ENCODE measurements around the gene CGB7. TPM values are rescaled to one million over a fixed set of nuclear protein-coding genes. Genes with fewer than 3 reads are reported as not detected.

The CGB7 gene
- total RNA-seq, 1 donor from 2014 or later = 7.1 TPM

- Histone ChIP-seq H3K27ac (ENCODE audit: low read depth, low read length) (no peak overlapping the region), H2AFZ (ENCODE audit: low read depth, low read length) (no peak overlapping the region), H4K20me1 (ENCODE audit: insufficient read depth, low read length) (no peaks in the 10 kb centered on the region), H3K4me1 (ENCODE audit: insufficient read depth, low read length) (peaks cover 22% of the 10 kb centered on the region), H3K4me3 (ENCODE audit: insufficient read depth, low read depth, low read length) (no peak overlapping the region), H3K27me3 (ENCODE audit: insufficient read depth, low read length) (no peaks in the 10 kb centered on the region), H3K9ac (ENCODE audit: low read length) (no peak overlapping the region), H3K9me3 (ENCODE audit: insufficient read depth, low read depth, low read length) (no peaks in the 10 kb centered on the region), H3K36me3 (ENCODE audit: insufficient read depth, low read length) (no peaks in the 10 kb centered on the region), H3K4me2 (ENCODE audit: low read length) (no peak overlapping the region), H3K79me2 (ENCODE audit: insufficient read depth, low read length) (no peaks in the 10 kb centered on the region)
- Mint-ChIP-seq H3K9me3 (ENCODE audit: unreplicated experiment) (no peaks in the 10 kb centered on the region), H3K4me1 (ENCODE audit: low read depth, unreplicated experiment) (peaks cover 20% of the 10 kb centered on the region), H3K27ac (ENCODE audit: unreplicated experiment) (peak overlapping the region; percentile 37), H3K36me3 (ENCODE audit: low read depth, unreplicated experiment) (peaks cover 6% of the 10 kb centered on the region), H3K27me3 (ENCODE audit: low read depth, unreplicated experiment) (peaks cover 2% of the 10 kb centered on the region), H3K4me3 (ENCODE audit: unreplicated experiment) (no peak overlapping the region)
- TF ChIP-seq CTCF (IDR thresholded peaks at IDR 0.05; ENCODE audit: insufficient read depth, low read depth, low read length) (no peak), EZH2 (IDR thresholded peaks at IDR 0.05; ENCODE audit: insufficient read depth, low read length) (no peak)
- FAIRE-seq (no peak), DNase-seq (ENCODE audit: low read depth) (no peak)
These were observed 36.3 kb downstream of the CGB7 start for GRCh38 chr19:49020931-49021895.

- Histone ChIP-seq H3K4me3 (ENCODE audit: insufficient read depth, low read depth, low read length) (no peak overlapping the region), H3K4me1 (ENCODE audit: insufficient read depth, low read length) (peaks cover 18% of the 10 kb centered on the region), H3K79me2 (ENCODE audit: insufficient read depth, low read length) (no peaks in the 10 kb centered on the region), H2AFZ (ENCODE audit: low read depth, low read length) (no peak overlapping the region), H3K36me3 (ENCODE audit: insufficient read depth, low read length) (peaks cover 4% of the 10 kb centered on the region), H3K27ac (ENCODE audit: low read depth, low read length) (no peak overlapping the region), H3K27me3 (ENCODE audit: insufficient read depth, low read length) (no peaks in the 10 kb centered on the region), H3K9me3 (ENCODE audit: insufficient read depth, low read depth, low read length) (no peaks in the 10 kb centered on the region), H3K9ac (ENCODE audit: low read length) (no peak overlapping the region), H4K20me1 (ENCODE audit: insufficient read depth, low read length) (no peaks in the 10 kb centered on the region), H3K4me2 (ENCODE audit: low read length) (no peak overlapping the region)
- peaks cover 14% of the 10 kb centered on the region for H3K36me3 Mint-ChIP-seq (ENCODE audit: low read depth, unreplicated experiment)
- no peaks in the 10 kb centered on the region for H3K9me3 Mint-ChIP-seq (ENCODE audit: unreplicated experiment)
- no peak overlapping the region for H3K27ac Mint-ChIP-seq (ENCODE audit: unreplicated experiment)
- TF ChIP-seq EZH2 (IDR thresholded peaks at IDR 0.05; ENCODE audit: insufficient read depth, low read length) (no peak), CTCF (IDR thresholded peaks at IDR 0.05; ENCODE audit: insufficient read depth, low read depth, low read length) (no peak)
- no peak for FAIRE-seq
- H3K4me1 Mint-ChIP-seq (ENCODE audit: low read depth, unreplicated experiment) = peaks cover 14% of the 10 kb centered on the region
- peaks cover 2% of the 10 kb centered on the region for H3K27me3 Mint-ChIP-seq (ENCODE audit: low read depth, unreplicated experiment)
- no peak for DNase-seq (ENCODE audit: low read depth)
- peak overlapping the region; percentile 27 for H3K4me3 Mint-ChIP-seq (ENCODE audit: unreplicated experiment)
These were observed 37.2 kb downstream of the CGB7 start for GRCh38 chr19:49020342-49020741.

All from astrocyte (in vitro differentiated cells and primary cell).